ENCODE results near the gene ZC3H18.
"Not testable (repeated sequence)": the region's sequence is repeated elsewhere in the genome, so short reads cannot be mapped to it uniquely, and the experiment has no call there.

The ZC3H18 gene

GRCh38 chr16:88665570-88665969 is 95.4 kb downstream of the ZC3H18 start:
- 0 out of 2 replicates have a peak overlapping the region, but pooled peaks have one; percentile 78 for H3K27ac ChIP-seq
- TF ChIP-seq CTCF (IDR thresholded peaks at IDR 0.05) (no peak), ZFX (IDR thresholded peaks at IDR 0.05; ENCODE audit: borderline replicate concordance) (no peak)

- TF ChIP-seq CTCF (IDR thresholded peaks at IDR 0.05) (no peak), ZFX (IDR thresholded peaks at IDR 0.05; ENCODE audit: borderline replicate concordance) (no peak)
- H3K27ac ChIP-seq = no peak overlapping the region
Observed at GRCh38 chr16:88667461-88667860, 97.3 kb downstream of the ZC3H18 start.

GRCh38 chr16:88669493-88669892 is 99.3 kb downstream of the ZC3H18 start:
- not testable (repeated sequence) for H3K27ac ChIP-seq

- TF ChIP-seq ZFX (IDR thresholded peaks at IDR 0.05; ENCODE audit: borderline replicate concordance) (no peak), CTCF (IDR thresholded peaks at IDR 0.05) (no peak)
- H3K27ac ChIP-seq = no peak overlapping the region
Observed at GRCh38 chr16:88669980-88670379, 99.8 kb downstream of the ZC3H18 start.

GRCh38 chr16:88671806-88672205 is 101.6 kb downstream of the ZC3H18 start:
- TF ChIP-seq CTCF (IDR thresholded peaks at IDR 0.05) (no peak), ZFX (IDR thresholded peaks at IDR 0.05; ENCODE audit: borderline replicate concordance) (no peak)
- H3K27ac ChIP-seq = no peak overlapping the region

- no peak overlapping the region for H3K27ac ChIP-seq
- TF ChIP-seq CTCF (IDR thresholded peaks at IDR 0.05) (peak; percentile 47), ZFX (IDR thresholded peaks at IDR 0.05; ENCODE audit: borderline replicate concordance) (no peak)
Observed at GRCh38 chr16:88672776-88673175, 102.6 kb downstream of the ZC3H18 start.

- TF ChIP-seq ZFX (IDR thresholded peaks at IDR 0.05; ENCODE audit: borderline replicate concordance) (no peak), CTCF (IDR thresholded peaks at IDR 0.05) (no peak)
- H3K27ac ChIP-seq = no peak overlapping the region
Observed at GRCh38 chr16:88673716-88674379, 103.6 kb downstream of the ZC3H18 start.
